Parathyroid adenoma (tissue), 2 donors: ENCODE data around the gene CCDC47.

Experiments
- H2AFZ ChIP-seq: fragments of 300-600 bp; sonication (generic); one replicate; pipeline ENCODE4 v1.7.0; 2017; ENCODE audit warnings: antibody characterized with exemption, mild to moderate bottlenecking
- H3K27ac ChIP-seq: fragments of 300-600 bp; sonication (generic); one replicate; pipeline ENCODE4 v1.7.0; 2017
- H3K27me3 ChIP-seq: fragments of 300-600 bp; sonication (generic); one replicate; pipeline ENCODE4 v1.7.0; 2017; ENCODE audit warnings: low read length; ENCODE audit not compliant: control insufficient read depth, insufficient read depth
- H3K36me3 ChIP-seq: fragments of 300-600 bp; sonication (generic); one replicate; pipeline ENCODE4 v1.7.0; 2017; ENCODE audit warnings: low read length; ENCODE audit not compliant: control insufficient read depth, insufficient read depth
- H3K4me1 ChIP-seq: fragments of 300-600 bp; sonication (generic); one replicate; pipeline ENCODE4 v1.7.0; 2017; ENCODE audit warnings: control low read depth
- H3K4me2 ChIP-seq: fragments of 300-600 bp; sonication (generic); one replicate; pipeline ENCODE4 v1.7.0; 2017; ENCODE audit warnings: low read length
- H3K4me3 ChIP-seq: fragments of 300-600 bp; sonication (generic); one replicate; pipeline ENCODE4 v1.7.0; 2017; ENCODE audit warnings: low read depth, low read length
- H3K79me2 ChIP-seq: fragments of 300-600 bp; sonication (generic); one replicate; pipeline ENCODE4 v1.7.0; 2017; ENCODE audit warnings: control low read depth
- H3K9ac ChIP-seq: fragments of 300-600 bp; sonication (generic); one replicate; pipeline ENCODE4 v1.7.0; 2017; ENCODE audit warnings: mild to moderate bottlenecking
- H3K9me3 ChIP-seq: fragments of 300-600 bp; sonication (generic); one replicate; pipeline ENCODE4 v1.7.0; 2017; ENCODE audit warnings: low read length; ENCODE audit not compliant: control insufficient read depth
- CTCF ChIP-seq: fragments of 300-600 bp; sonication (generic); IDR thresholded peaks from one replicate; pipeline ENCODE4 v1.7.0; 2017; ENCODE audit warnings: antibody characterized with exemption, mild to moderate bottlenecking
- donor health status: primary hyperparathyroidism.

The CCDC47 gene

DNA sequence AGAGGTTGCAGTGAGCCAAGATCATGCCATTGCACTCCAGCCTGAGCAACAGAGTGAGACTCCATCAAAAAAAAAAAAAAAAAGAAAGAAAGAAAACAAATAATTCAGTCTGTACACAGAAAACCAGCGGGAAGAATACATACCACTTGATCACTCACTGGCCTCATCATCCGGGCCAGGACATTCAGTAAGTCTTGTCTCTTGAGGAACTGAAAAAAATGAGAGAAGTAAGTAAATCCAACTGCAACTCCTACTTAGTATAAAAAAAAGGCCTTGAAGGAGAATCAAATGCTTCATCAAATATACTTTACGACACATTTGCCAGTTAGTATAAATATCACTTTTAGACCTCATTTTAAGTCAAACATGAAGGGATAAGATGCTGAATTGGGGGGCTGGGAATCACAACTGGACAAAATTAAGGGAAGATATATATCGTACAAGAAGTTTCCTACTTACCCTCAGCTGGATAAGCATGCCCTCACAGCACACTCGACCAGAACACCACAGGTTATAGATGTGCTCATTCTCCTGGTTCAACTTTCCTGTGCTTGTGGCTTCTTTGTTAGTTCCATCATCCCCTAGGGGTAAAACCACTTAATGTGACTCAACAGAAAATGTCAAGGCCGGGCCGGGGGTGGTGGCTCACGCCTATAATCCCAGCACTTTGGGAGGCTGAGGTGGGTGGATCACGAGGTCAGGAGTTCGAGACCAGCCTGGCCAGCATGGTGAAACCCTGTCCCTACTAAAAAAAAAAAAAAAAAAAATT lies 12.4 kb downstream of the CCDC47 start:
- H3K4me3 ChIP-seq: no peak overlapping the region
- H3K79me2 ChIP-seq: peaks cover 17% of the 10 kb centered on the region
- TF ChIP-seq CTCF: no peak
- H3K9ac ChIP-seq: no peak overlapping the region
- no peaks in the 10 kb centered on the region for H3K4me1 ChIP-seq
- no peak overlapping the region for H3K4me2 ChIP-seq
- no peak overlapping the region for H2AFZ ChIP-seq
- no peaks in the 10 kb centered on the region for H3K9me3 ChIP-seq
- no peaks in the 10 kb centered on the region for H3K27me3 ChIP-seq
- H3K36me3 ChIP-seq: no peaks in the 10 kb centered on the region
- no peak overlapping the region for H3K27ac ChIP-seq

DNA sequence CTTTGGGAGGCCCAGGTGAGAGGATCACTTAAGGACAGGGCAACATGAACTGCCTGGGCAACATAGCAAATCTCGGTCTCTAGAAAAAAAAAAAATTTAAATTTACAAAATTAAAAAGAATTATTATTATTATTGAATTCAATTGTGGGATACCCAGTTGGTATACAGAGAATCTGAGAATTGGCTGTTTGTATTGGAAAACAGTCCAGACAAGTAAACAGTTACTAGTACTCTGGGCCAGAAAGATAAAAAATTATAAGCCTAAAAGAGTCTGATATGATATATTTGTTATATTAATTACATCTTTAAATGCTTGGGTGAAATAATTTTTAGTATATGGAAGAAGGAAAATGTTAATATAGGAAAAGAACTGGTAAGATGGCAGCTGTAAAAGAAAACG lies 15.0 kb downstream of the CCDC47 start:
- no peak overlapping the region for H2AFZ ChIP-seq
- TF ChIP-seq CTCF: no peak
- no peak overlapping the region for H3K4me2 ChIP-seq
- H3K79me2 ChIP-seq: peaks cover 8% of the 10 kb centered on the region
- H3K27ac ChIP-seq: no peak overlapping the region
- H3K9ac ChIP-seq: no peak overlapping the region
- no peaks in the 10 kb centered on the region for H3K36me3 ChIP-seq
- no peaks in the 10 kb centered on the region for H3K9me3 ChIP-seq
- H3K27me3 ChIP-seq: no peaks in the 10 kb centered on the region
- no peak overlapping the region for H3K4me3 ChIP-seq
- H3K4me1 ChIP-seq: no peaks in the 10 kb centered on the region

DNA sequence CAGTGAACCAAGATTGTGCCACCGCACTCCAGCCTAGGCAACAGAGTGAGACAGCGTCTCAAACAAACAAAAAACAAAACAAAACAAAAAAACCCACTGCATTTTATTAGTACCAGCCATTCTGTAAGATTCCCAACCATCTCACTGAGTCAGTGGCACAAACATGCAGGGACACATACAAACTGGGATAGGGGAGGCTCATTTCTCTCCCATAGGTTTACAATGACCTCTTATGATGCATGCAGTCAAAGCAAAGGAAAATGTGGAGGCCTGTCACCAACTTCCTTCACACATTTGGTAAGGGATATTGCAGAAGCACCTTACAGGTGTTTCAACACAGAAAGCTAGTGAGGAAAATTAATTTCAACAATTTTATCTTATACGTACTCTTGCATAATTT lies 19.4 kb downstream of the CCDC47 start:
- Histone ChIP-seq H3K4me1 (no peaks in the 10 kb centered on the region), H3K36me3 (no peaks in the 10 kb centered on the region), H3K27me3 (no peaks in the 10 kb centered on the region), H3K4me3 (no peak overlapping the region), H3K9ac (no peak overlapping the region), H3K27ac (no peak overlapping the region), H3K79me2 (peaks cover 6% of the 10 kb centered on the region), H3K4me2 (no peak overlapping the region), H2AFZ (no peak overlapping the region), H3K9me3 (no peaks in the 10 kb centered on the region)
- no peak for TF ChIP-seq CTCF

DNA sequence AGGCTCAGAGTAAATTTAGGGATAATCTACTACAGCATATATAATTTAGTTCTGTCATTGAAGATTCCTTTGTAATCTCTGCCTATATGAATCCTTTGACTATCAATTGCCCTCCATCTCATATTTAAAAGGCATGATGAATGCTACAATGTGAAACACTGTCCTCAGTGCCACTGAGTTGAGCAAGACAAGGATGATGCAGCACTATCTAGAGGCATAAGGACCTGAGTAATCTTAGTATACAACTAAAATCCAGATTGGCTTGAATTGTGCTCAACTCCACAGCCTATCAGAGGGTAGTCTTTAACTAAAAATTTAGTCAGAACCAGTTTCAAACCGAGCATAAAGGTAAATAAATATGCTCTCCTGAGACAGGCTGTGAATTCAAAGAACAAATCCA lies 20.2 kb downstream of the CCDC47 start:
- Histone ChIP-seq H3K27ac (no peak overlapping the region), H3K4me3 (no peak overlapping the region), H3K27me3 (no peaks in the 10 kb centered on the region), H3K9me3 (no peaks in the 10 kb centered on the region), H3K4me1 (no peaks in the 10 kb centered on the region), H3K9ac (no peak overlapping the region), H3K79me2 (peaks cover 6% of the 10 kb centered on the region), H3K4me2 (no peak overlapping the region), H3K36me3 (no peaks in the 10 kb centered on the region), H2AFZ (no peak overlapping the region)
- no peak for TF ChIP-seq CTCF

GRCh38 chr17:63752707-63753106 lies 20.7 kb downstream of the CCDC47 start:
- H3K4me1 ChIP-seq: no peaks in the 10 kb centered on the region
- no peaks in the 10 kb centered on the region for H3K9me3 ChIP-seq
- no peaks in the 10 kb centered on the region for H3K27me3 ChIP-seq
- no peak overlapping the region for H3K27ac ChIP-seq
- no peak overlapping the region for H3K4me3 ChIP-seq
- no peak for TF ChIP-seq CTCF
- no peak overlapping the region for H3K9ac ChIP-seq
- no peak overlapping the region for H3K4me2 ChIP-seq
- no peak overlapping the region for H2AFZ ChIP-seq
- peaks cover 6% of the 10 kb centered on the region for H3K79me2 ChIP-seq
- H3K36me3 ChIP-seq: no peaks in the 10 kb centered on the region
